GM12891 (cell line): Measurements from ENCODE around the gene CRB3.

ENCODE experiments used
- DNase-seq: peaks from one replicate; pipeline ENCODE4 v3.0.0; 2011; ENCODE audit warnings: low spot score; ENCODE audit not compliant: insufficient read length
- FAIRE-seq: peaks from 2 replicates; lab custom pipeline; 2011; peaks lifted over from hg19 to GRCh38; lab: Jason Lieb, UNC
- PAX5 ChIP-seq: IDR thresholded peaks from 2 replicates; pipeline ENCODE4 v1.6.1; 2011; ENCODE audit warnings: low read length, moderate library complexity, mild to moderate bottlenecking; ENCODE audit not compliant: insufficient read depth, severe bottlenecking
- POLR2A ChIP-seq: IDR thresholded peaks from 2 replicates; pipeline ENCODE4 v1.6.1; 2011; ENCODE audit warnings: low read depth, low read length, control low read depth
- POLR2AphosphoS5 ChIP-seq: IDR thresholded peaks from 2 replicates; pipeline ENCODE4 v1.6.1; 2011; ENCODE audit warnings: low read depth, low read length, control low read depth
- POU2F2 ChIP-seq: IDR thresholded peaks from 2 replicates; pipeline ENCODE4 v1.6.1; 2011; ENCODE audit warnings: low read depth, mild to moderate bottlenecking, control low read depth, low read length, moderate library complexity
- SPI1 ChIP-seq: IDR thresholded peaks from 2 replicates; pipeline ENCODE4 v1.6.1; 2011; ENCODE audit warnings: low read depth, low read length, control low read depth
- TAF1 ChIP-seq: IDR thresholded peaks from 2 replicates; pipeline ENCODE4 v1.6.1; 2011; ENCODE audit warnings: low read depth, low read length, control low read depth

Gene CRB3

GRCh38 chr19:6439743-6440142, 24.3 kb upstream of the CRB3 start:
- no peak for TF ChIP-seq SPI1
- no peak for TF ChIP-seq PAX5
- no peak for TF ChIP-seq POLR2A
- no peak for TF ChIP-seq POLR2AphosphoS5
- TF ChIP-seq TAF1: no peak
- no peak for TF ChIP-seq POU2F2
- FAIRE-seq (no peak), DNase-seq (no peak)

DNA sequence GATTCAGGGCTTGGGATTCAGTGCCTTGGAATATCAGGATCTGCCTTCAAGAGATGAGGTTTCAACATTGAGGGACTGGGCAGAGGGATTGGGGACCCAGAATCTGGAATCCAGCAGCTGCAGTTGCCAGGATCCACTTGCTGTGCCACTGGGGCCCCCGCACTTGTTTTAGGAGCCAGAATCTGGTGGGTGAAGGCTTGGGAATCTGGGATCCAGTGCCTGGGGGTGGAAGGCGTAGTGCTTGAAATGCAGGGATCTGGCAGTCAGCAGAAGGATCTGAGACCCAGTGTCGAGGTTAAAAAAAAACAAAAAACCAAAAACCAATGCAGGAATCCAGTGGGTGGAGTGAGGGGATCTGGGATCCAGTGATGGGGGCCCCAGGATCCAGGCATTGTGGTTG, 23.2 kb upstream of the CRB3 start:
- TF ChIP-seq POU2F2 (no peak), TAF1 (no peak), SPI1 (no peak), PAX5 (no peak), POLR2AphosphoS5 (no peak), POLR2A (no peak)
- DNase-seq (no peak), FAIRE-seq (no peak)

GRCh38 chr19:6442087-6442688, 21.9 kb upstream of the CRB3 start:
- FAIRE-seq (no peak), DNase-seq (no peak)
- TF ChIP-seq POLR2A: no peak
- TF ChIP-seq POU2F2: no peak
- no peak for TF ChIP-seq SPI1
- no peak for TF ChIP-seq TAF1
- no peak for TF ChIP-seq POLR2AphosphoS5
- TF ChIP-seq PAX5: no peak

- DNase-seq (no peak), FAIRE-seq (no peak)
- TF ChIP-seq PAX5: no peak
- TF ChIP-seq POU2F2: no peak
- TF ChIP-seq SPI1: no peak
- no peak for TF ChIP-seq POLR2AphosphoS5
- no peak for TF ChIP-seq TAF1
- no peak for TF ChIP-seq POLR2A
These were observed 20.1 kb upstream of the CRB3 start for GRCh38 chr19:6443986-6444385.

- DNase-seq (no peak), FAIRE-seq (no peak)
- no peak for TF ChIP-seq SPI1
- TF ChIP-seq POLR2A: no peak
- TF ChIP-seq POU2F2: no peak
- TF ChIP-seq TAF1: no peak
- no peak for TF ChIP-seq PAX5
- no peak for TF ChIP-seq POLR2AphosphoS5
These were observed 17.6 kb upstream of the CRB3 start for GRCh38 chr19:6446452-6446851.

- TF ChIP-seq TAF1 (no peak), SPI1 (no peak), POLR2AphosphoS5 (no peak), POU2F2 (no peak), PAX5 (no peak), POLR2A (no peak)
- DNase-seq (no peak), FAIRE-seq (no peak)
These were observed 16.0 kb upstream of the CRB3 start for GRCh38 chr19:6448045-6448444.

DNA sequence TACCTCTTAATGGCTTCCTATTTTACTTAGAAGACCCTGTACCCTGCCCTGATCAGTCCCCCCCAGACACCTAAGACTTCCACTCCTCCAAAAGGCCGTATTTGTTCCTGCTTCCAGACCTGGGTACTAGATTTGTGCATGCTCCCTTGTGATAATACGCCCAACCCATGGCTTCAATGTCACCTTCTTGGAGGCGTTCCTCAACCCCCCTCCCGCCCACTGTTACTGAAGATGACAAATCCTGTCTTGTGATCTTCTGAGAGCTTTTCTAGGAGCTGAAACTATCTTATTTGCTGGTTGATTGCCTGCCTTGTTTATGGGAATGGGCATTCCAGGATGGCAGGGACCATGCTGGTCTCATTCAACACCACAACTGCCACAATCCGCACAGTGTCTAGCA, 13.9 kb upstream of the CRB3 start:
- FAIRE-seq: no peak
- TF ChIP-seq POLR2A (no peak), SPI1 (no peak), PAX5 (no peak)

GRCh38 chr19:6451583-6452222, 12.4 kb upstream of the CRB3 start:
- TF ChIP-seq POLR2AphosphoS5 (no peak), SPI1 (no peak), PAX5 (no peak), TAF1 (no peak), POLR2A (no peak)
- no peak for FAIRE-seq
- no peak for DNase-seq

More for the DNA sequence above, 13.9 kb upstream of the CRB3 start:
- DNase-seq: no peak

GRCh38 chr19:6452223-6452614, 11.9 kb upstream of the CRB3 start:
- TF ChIP-seq POLR2A (no peak), SPI1 (no peak), TAF1 (no peak), PAX5 (no peak), POU2F2 (no peak), POLR2AphosphoS5 (no peak)
- FAIRE-seq: no peak

DNA sequence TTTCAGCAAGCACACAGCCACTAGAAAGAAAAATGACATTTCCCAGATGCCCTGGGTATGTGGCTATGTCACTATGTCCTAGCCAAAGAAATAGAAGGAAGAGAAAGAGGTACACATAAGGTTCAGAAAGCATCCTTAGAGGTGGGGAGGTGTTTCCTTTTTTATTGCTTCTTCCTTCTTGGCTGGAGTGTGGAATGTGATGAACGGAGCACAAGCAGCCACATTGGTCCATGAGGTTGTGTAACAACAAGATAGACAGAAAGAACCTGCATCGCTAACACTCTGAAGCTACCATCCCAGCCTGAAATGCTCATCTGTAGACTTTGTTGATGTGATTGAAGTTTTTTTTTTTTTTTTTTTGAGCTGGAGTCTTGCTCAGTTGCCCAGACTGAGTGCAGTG, 11.2 kb upstream of the CRB3 start:
- FAIRE-seq: no peak
- DNase-seq: no peak
- TF ChIP-seq POLR2A (no peak), POU2F2 (no peak), PAX5 (no peak), POLR2AphosphoS5 (no peak), TAF1 (no peak), SPI1 (no peak)

More at GRCh38 chr19:6452223-6452614, 11.9 kb upstream of the CRB3 start:
- DNase-seq: no peak
